ENCODE data around the gene CFAP46. TPM values are rescaled to one million over a fixed set of nuclear protein-coding genes. Genes with fewer than 3 reads are reported as not detected.
A peak's percentile ranks its signal among the peaks of the same experiment; 100 is the strongest.

CFAP46 gene
- total RNA-seq, 1 experiment from 2014 or later = 3.3 TPM

- ChIA-PET CTCF (interaction anchor here (1.2 kb wide), 1 partner anchor 259 kb away, joined by 3 read pairs; no protein-coding TSS in a partner anchor), POLR2A (no interaction called here)
- DNase-seq (ENCODE audit: low spot score) (peak; percentile 8), ATAC-seq (no peak)
- Mint-ChIP-seq H3K4me1 (no peaks in the 10 kb centered on the region; the same call in 1 of the 2 replicates), H3K36me3 (no peaks in the 10 kb centered on the region; the same call in 1 of the 2 replicates), H3K4me3 (no peak overlapping the region), H3K9me3 (peaks cover 11% of the 10 kb centered on the region; the same call in 1 of the 2 replicates), H3K27ac (no peak overlapping the region), H3K27me3 (ENCODE audit: low read depth) (no peaks in the 10 kb centered on the region)
- TF ChIP-seq ZNF396 (CRISPR knock-in tag; IDR thresholded peaks at IDR 0.05; ENCODE audit: borderline replicate concordance) (no peak), AFF4 (CRISPR knock-in tag; IDR thresholded peaks at IDR 0.05; ENCODE audit: borderline replicate concordance) (no peak), ESRRA (CRISPR knock-in tag; IDR thresholded peaks at IDR 0.05; ENCODE audit: borderline replicate concordance) (no peak), SOX15 (CRISPR knock-in tag; IDR thresholded peaks at IDR 0.05) (no peak), ZNF232 (CRISPR knock-in tag; IDR thresholded peaks at IDR 0.05) (no peak), ERG (CRISPR knock-in tag; IDR thresholded peaks at IDR 0.05) (no peak)
Measured at GRCh38 chr10:132865851-132866600, 76.3 kb downstream of the CFAP46 start.

GRCh38 chr10:132865171-132865631 lies 77.2 kb downstream of the CFAP46 start:
- H3K27ac Mint-ChIP-seq = no peak overlapping the region
- CTCF ChIA-PET = no interaction called here
- H3K4me1 Mint-ChIP-seq = peaks cover 2% of the 10 kb centered on the region
- H3K4me3 Mint-ChIP-seq = no peak overlapping the region
- ATAC-seq (no peak), DNase-seq (ENCODE audit: low spot score) (peak; percentile 9)
- peaks cover 2% of the 10 kb centered on the region; the same call in 1 of the 2 replicates for H3K9me3 Mint-ChIP-seq
- H3K36me3 Mint-ChIP-seq = no peaks in the 10 kb centered on the region
- POLR2A ChIA-PET = no interaction called here
- H3K27me3 Mint-ChIP-seq (ENCODE audit: low read depth) = no peaks in the 10 kb centered on the region
- TF ChIP-seq NFYB (CRISPR knock-in tag; conservative IDR thresholded peaks at IDR 0.05; ENCODE audit: low read depth) = no peak
- no peak for TF ChIP-seq ATF2 (CRISPR knock-in tag; IDR thresholded peaks at IDR 0.05; ENCODE audit: borderline replicate concordance, low read depth)
- TF ChIP-seq CBFB (CRISPR knock-in tag; IDR thresholded peaks at IDR 0.05; ENCODE audit: low read depth) = no peak
- TF ChIP-seq TEAD4 (CRISPR knock-in tag; IDR thresholded peaks at IDR 0.05) = no peak
- no peak for TF ChIP-seq PRRX2 (CRISPR knock-in tag; IDR thresholded peaks at IDR 0.05)
- TF ChIP-seq ZNF138 (CRISPR knock-in tag; conservative IDR thresholded peaks at IDR 0.05) = no peak
- no peak for TF ChIP-seq MYBL2 (CRISPR knock-in tag; IDR thresholded peaks at IDR 0.05)
- TF ChIP-seq OVOL2 (CRISPR knock-in tag; IDR thresholded peaks at IDR 0.05; ENCODE audit: borderline replicate concordance) = no peak
- TF ChIP-seq TP53 (CRISPR knock-in tag; IDR thresholded peaks at IDR 0.05) = no peak
- no peak for TF ChIP-seq JUN (CRISPR knock-in tag; IDR thresholded peaks at IDR 0.05)
- TF ChIP-seq AFF4 (CRISPR knock-in tag; IDR thresholded peaks at IDR 0.05; ENCODE audit: borderline replicate concordance) = no peak
- TF ChIP-seq ATF6 (CRISPR knock-in tag; IDR thresholded peaks at IDR 0.05) = no peak
- TF ChIP-seq ETV6 (CRISPR knock-in tag; IDR thresholded peaks at IDR 0.05) = no peak
